ENCODE results near the gene PARD3.

PARD3 gene

DNA sequence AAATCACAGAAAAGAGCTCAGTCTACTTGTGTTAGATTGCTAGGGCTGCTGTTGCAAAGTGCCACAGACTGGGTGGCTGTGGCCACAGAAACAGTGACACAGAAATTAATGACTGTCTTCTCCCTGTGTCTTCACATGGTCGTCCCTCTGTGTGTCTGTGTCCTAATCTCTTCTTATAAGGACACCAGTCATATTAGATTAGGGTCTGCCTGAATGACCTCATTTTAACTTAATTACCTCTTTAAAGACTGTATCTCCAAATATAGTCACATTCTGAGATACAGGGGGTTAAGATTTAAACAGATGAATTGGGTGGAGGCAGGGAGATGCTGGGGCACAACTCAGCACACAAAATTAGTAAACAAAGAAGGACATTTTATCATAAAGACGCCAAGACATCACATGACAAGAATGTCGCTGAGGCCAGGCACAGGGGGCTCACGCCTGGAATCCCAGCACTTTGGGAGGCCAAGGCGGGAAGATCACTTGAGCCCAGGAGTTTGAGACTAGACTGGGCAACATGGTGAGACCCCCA is 23.3 kb upstream of the PARD3 start:
- TF ChIP-seq, protein P1, sequence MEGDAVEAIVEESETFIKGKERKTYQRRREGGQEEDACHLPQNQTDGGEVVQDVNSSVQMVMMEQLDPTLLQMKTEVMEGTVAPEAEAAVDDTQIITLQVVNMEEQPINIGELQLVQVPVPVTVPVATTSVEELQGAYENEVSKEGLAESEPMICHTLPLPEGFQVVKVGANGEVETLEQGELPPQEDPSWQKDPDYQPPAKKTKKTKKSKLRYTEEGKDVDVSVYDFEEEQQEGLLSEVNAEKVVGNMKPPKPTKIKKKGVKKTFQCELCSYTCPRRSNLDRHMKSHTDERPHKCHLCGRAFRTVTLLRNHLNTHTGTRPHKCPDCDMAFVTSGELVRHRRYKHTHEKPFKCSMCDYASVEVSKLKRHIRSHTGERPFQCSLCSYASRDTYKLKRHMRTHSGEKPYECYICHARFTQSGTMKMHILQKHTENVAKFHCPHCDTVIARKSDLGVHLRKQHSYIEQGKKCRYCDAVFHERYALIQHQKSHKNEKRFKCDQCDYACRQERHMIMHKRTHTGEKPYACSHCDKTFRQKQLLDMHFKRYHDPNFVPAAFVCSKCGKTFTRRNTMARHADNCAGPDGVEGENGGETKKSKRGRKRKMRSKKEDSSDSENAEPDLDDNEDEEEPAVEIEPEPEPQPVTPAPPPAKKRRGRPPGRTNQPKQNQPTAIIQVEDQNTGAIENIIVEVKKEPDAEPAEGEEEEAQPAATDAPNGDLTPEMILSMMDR (IDR thresholded peaks at IDR 0.05; ENCODE audit: control extremely low read depth, extremely low read depth, low read depth, missing control alignments), result no peak
- no peak for DNase-seq (ENCODE audit: extremely low spot score)
- POLR2A ChIA-PET, result no interaction called here
- CTCF ChIA-PET, result no interaction called here

DNA sequence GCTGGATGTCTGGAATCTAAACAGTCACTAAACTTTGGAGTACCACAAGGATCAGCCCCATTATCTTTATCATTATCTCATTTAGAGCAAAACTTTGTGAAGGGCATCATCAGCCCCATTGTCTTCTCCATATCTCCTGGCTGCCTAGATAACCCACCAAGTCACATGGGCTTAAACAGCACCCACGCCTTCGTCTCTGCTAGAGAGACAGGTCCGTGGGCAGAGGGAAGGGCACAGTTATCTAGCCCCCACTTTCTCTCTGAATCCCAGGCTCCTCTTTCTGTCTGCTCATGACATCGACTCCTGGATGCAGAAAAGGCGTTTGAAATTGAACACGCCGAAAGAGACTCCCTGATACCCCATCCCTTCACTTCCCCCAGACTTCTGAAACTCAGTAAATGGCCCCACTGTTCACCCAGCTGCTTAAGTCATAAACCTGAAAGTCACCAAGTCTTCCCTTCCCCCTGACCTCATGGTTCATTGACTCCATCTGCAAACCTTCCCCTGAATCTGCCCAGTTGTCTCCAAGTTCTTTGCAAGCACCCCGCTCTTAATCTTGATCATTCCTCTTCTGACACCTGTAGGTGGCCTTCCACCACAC is 20.9 kb upstream of the PARD3 start:
- DNase-seq (ENCODE audit: extremely low spot score), result peak; percentile 55
- TF ChIP-seq, protein P1 (IDR thresholded peaks at IDR 0.05; ENCODE audit: control extremely low read depth, extremely low read depth, low read depth, missing control alignments), result no peak
- POLR2A ChIA-PET, result no interaction called here
- CTCF ChIA-PET, result no interaction called here

DNA sequence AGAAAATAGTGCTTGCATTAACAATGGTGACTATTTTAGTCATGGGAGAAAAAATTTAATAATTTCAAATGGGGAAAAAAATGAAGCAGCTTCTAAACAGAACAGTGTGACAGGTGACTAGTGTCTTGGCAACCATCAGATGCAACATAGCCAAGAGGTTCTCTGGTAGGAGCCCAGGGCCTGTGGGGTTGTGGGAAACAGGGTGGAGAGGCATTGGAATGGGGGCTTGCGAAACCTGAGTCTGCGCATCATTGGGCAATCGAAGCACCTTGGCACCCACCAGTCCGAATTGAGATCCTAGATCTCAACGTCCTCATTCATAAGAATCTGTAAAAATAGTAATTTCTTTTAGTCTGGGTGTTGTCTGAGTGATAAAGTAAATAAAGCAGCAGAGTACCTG is 19.2 kb upstream of the PARD3 start:
- DNase-seq (ENCODE audit: extremely low spot score), result no peak
- ChIA-PET POLR2A (no interaction called here), CTCF (interaction anchor here (1.2 kb wide), 1 partner anchor 96 kb away, joined by 3 read pairs; no protein-coding TSS in a partner anchor)
- TF ChIP-seq, protein P1 (IDR thresholded peaks at IDR 0.05; ENCODE audit: control extremely low read depth, extremely low read depth, low read depth, missing control alignments), result no peak

DNA sequence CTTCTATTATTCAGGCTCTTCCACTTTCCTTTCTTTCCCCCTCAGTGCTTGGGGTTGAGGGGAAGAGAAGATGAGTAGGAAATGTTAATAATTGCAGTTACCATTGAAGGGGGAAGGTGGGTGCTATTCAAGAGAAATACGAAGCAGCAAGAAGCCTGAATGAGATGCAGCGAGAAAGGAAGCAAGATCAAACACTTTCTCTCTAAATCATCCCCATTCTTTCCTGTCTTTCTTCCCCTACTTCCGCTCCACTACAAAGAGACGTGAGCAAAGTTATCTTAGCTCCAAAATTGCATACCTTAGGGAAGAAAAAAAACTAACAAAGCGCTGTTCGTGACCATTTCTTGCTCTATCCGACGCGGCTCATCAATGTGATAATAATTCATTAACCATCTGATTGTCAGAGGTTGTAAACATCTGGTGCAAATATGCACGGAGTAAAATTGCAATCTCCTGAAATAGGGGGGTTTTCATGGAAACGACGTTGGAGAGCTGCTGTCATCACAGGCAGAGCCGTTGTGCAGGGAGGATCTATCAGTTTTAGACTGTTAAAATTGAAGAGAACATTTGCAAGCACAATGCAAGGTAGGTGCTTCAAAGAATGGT is 15.2 kb upstream of the PARD3 start:
- no peak for DNase-seq (ENCODE audit: extremely low spot score)
- POLR2A ChIA-PET, result no interaction called here
- TF ChIP-seq, protein P1 (IDR thresholded peaks at IDR 0.05; ENCODE audit: control extremely low read depth, extremely low read depth, low read depth, missing control alignments), result no peak
- CTCF ChIA-PET, result interaction anchor here (1.3 to 1.4 kb wide), 3 partner anchors 12 to 164 kb away, joined by 3 read pairs; no protein-coding TSS in a partner anchor

DNA sequence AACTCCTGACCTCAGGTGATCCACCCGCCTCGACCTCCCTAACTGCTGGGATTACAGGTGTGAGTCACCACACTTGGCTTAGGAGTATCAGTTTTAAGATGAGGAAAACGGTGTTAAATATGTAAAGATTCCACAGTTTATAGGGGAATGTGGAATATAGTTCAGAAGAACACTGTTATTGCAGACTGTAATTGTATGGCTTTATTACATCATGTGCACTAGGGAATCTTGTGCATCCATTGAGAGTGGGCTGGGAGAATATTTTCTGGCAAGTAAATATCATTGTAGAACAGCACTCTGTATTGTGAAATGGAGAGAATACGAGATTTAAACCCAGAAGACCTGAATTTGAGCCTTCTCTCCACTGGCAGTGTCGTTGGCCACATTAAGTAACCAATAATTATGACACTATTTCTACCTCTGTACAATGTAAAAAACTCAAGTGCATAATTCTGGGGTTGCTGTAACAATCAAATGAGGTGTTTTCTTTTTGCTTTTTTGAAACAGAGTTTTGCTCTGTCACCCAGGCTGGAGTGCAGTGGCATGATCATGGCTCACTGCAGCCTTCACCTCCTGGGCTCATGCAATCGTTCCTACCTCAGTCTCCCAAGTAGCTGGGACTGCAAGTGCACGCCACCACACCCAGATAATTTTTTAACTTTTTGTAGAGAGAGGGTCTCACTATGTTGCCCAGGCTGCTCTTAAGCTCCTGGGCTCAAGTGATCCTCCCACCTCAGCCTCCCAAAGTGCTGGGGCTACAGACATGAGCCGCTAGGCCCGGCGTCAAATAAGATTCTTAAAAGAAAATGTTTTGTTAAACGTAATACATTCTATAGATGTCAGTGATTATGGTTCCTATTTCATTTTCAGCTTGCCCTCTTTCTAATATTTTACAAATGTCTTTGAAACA is 12.0 kb upstream of the PARD3 start:
- ChIA-PET POLR2A (no interaction called here), CTCF (no interaction called here)
- DNase-seq (ENCODE audit: extremely low spot score), result no peak
- TF ChIP-seq, protein P1 (IDR thresholded peaks at IDR 0.05; ENCODE audit: control extremely low read depth, extremely low read depth, low read depth, missing control alignments), result no peak

DNA sequence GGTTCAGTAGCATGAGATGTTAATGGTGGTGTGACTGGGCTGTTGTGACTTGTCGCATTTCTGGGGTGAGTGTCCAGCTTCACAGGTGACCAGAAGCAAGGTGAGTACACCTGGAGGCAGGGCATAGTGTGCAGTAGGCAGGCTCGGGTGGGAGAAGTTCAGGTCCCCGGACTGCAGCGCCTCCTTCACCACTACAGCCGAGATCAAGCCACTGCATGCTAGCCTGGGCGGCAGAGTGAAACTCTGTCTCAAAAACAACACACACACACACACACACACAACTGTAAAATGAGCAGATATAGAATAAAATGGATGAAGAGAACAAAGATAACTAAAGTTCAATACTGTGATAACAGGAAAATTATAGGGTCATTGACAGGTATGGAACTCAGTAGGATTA is 11.1 kb upstream of the PARD3 start:
- ChIA-PET POLR2A (no interaction called here), CTCF (no interaction called here)
- DNase-seq (ENCODE audit: extremely low spot score), result no peak
- TF ChIP-seq, protein P1 (IDR thresholded peaks at IDR 0.05; ENCODE audit: control extremely low read depth, extremely low read depth, low read depth, missing control alignments), result no peak

All from GM10248 (cell line).